ENCODE results near the gene NAA80.

The NAA80 gene

DNA sequence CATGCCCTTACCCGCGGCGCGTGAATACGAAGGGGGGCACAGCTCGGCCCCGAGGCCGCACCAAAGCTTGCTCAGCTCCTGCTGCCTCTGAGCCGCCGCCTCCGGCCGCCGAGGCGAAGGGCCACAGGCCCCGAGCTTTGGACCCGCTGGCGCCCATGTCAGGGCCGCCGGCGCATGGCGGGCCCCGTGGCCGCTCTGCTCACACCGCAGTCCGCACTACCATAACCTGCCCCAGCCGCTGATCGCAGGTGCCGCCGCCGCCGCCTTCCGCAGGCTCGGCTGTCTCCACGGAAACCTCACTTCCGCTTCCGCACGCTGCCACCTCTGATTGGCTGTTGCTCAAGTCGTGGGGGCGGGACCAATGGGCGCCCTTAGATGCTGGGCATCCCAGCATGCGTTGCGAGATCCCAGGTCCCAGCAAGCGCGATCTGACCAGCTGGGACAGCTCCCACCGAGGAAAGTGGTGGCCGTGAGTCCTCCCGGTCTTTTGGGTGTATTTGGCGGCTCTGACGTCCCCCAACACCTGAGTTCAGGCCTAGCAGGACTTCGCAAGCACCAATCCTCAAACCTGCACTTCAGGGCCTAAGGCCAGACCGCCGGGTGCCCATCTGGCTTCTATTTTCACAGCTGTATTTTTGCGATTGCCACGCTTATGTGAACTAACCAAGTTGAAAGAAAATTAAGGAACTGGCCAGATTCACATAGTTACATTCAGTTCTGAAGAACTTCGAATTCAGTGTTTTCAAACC lies 28.9 kb upstream of the NAA80 start, which contains the start of gene TUSC2:
TSS of gene TUSC2 (minus strand) at position 281 of the 749 bp plus-strand sequence. CDS start at position 157, 124 bp downstream.
- peak; percentile 97 for DNase-seq (ENCODE audit: low spot score)

DNA sequence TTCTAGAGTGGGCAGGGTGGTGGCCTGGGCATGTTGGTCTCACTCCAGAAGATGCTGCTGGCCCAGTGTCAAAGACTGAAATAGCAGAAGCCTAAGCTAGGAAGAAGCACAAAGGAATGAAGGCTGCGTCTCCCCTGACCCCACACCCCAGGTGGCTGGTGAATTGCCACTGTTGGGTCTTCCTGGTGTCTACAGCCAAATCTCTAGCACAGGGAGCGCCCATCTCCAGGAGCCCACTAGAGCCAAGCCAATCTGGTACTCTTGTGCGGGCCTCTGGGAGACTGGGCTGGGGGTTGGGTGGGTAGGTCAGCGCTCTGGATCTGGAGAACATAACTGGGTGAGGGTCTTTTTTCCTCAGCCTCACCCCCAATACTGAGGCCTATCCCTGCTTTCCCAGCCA lies 27.9 kb upstream of the NAA80 start:
- DNase-seq (ENCODE audit: low spot score): no peak

DNA sequence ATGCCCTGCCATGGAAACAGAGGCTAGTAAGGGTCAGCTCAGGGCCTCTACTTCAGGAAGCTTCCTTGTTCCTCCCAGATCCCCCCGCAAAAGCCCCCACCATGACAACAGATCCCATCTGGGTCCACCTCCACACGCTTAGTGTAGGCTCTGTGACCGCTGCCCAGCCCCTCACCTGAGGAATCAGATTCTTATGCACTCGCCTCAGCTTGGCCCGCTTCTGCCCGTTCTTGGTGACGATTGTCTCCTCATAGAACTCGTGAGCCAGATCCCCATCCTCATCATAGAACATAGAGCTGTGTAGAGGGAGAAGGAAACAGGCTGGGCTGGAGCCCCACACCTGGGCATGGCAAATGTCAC lies 27.0 kb upstream of the NAA80 start:
- no peak for DNase-seq (ENCODE audit: low spot score)

- DNase-seq (ENCODE audit: low spot score): no peak
These were observed 26.4 kb upstream of the NAA80 start for GRCh38 chr3:50325497-50326181.

- no peak for DNase-seq (ENCODE audit: low spot score)
These were observed 25.9 kb upstream of the NAA80 start for GRCh38 chr3:50325113-50325480.

DNA sequence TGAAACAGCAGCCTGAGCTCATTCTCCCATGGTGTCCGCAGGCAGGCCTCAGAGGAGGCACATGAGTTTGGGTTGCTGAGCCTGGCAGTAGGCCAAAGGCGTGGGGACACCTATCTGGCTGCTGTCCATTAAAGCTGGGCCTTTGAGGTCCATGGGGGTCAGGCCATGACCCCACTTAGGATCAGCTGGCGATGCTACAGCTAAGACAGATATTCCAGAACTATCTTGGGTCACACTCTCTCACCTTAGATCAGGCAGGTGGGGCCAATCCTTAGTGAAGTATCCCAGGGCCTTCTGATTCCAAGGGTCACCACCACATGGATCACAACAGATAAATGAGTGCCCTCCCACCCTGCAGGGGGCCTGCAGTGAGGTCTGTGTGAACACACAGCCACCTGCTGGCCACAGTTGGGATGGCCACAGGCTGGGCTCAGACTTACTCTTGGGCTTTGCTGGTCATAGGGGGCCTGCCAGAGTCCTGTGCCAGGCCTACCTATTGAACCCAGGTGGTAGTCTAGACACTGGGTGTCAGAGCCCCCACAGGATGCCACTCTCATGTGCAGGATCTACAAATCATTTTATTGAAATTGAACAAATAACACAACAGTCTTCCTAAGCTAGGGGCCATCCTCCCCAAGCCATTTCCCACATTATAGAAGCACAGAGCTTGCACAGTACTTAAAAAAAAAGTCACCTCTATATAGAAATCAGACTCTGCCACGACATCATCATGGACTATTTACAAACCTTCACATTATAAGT lies 25.3 kb upstream of the NAA80 start:
- DNase-seq (ENCODE audit: low spot score): peak; percentile 67

- DNase-seq (ENCODE audit: low spot score): no peak
These were observed 24.5 kb upstream of the NAA80 start for GRCh38 chr3:50323614-50324199.

DNA sequence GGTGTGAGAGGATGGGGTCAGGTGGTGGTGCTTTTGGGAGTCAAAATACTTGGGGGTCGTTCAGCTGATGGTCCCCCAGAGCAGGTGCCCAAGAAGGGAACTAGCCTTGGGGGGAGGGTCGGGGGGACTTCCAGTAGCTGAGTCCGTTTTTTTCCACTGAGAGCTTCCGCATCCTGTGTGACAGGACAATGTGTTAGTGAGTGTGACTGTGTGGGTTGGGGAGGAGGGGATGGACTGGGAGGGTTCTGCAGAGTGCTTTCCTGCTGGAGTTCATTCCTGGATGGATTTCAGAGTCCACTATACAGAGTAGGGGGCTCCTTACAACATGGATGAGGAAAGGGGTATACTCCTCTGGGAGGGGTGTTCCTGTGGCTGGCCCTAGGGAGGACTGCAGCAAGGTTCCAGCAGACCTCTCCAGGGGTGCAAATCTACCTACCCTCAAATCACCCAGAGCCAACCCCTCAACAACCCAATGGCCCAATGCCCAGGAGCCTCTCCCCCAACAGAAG lies 23.9 kb upstream of the NAA80 start:
- DNase-seq (ENCODE audit: low spot score): no peak

DNA sequence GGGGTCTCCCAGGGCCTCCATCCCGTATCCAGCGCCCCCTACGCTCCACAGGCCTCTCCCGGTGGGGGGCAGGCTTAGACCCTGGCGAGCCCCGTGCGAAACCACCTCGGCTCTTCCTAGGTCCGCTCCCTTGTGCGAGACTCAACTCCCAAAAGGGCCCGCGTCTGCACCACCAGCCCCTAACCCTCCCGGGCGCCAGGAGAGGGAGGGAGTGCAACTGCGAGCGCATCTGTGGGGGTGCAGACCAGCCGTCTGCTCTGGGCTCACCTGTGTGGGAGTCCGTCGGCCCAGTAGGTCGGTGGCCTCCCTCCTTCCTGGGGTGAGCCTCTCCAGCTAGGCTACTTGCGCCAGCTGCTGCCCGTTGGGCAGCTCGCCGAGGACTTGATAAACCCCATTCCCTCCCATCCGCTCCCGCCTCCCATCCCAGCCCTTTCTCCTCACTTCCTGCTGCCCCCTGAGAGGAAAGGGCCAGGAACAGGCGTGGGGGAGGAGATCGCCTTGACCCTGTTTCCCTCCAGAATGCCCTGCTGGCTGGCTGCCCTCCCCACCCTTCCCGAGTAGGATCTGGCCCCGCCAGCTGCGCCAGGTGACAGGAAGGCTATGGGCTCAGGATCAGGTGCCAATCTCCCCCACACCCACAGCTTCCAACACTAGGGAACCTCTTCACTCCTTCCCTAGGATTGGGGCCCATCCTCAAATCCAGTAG lies 23.3 kb upstream of the NAA80 start, which contains the start of gene HYAL2:
TSS of gene HYAL2 (minus strand) at position 360 of the 706 bp plus-strand sequence. CDS start 2,256 bp downstream, outside the sequence.
- no peak for DNase-seq (ENCODE audit: low spot score)

- DNase-seq (ENCODE audit: low spot score): no peak
These were observed 22.8 kb upstream of the NAA80 start for GRCh38 chr3:50322115-50322385.

DNA sequence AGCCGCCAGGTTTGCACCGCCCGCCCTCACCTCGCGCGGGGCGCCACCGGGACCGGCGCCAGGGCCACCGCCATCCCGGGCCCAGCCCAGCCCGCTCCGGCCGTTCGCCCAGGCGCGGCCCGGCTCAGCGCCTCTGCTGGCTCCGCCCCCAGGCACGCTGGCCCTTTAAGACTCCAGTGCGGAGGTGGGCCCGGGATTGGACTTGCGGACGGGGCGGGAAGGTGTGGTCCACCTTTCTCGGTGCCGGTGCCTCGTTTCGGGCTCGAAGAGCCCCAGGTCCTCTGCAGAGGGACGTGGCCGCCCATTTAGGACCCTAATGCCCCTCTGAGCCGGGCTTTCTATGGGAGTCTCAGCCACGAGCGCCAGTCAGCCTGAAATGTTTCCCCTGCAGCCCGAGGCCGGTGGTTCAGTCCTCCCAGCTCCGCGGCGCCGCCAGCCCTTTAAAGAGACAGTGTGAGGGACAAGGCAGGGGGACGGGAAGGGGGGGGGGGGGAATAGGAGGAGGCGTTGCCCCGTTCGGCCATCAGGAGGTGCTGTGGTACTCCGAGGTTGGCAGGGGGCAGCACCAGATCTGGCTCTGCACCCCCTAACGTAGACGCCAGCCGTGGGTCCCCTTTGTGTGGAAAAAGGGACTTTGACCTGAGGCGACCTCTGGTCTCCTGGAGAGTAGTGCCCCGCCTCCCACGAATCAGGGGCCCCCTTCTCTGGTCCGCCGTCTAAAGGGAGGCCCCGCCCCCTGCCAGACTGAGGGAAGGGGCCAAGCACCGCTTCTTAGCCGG lies 22.3 kb upstream of the NAA80 start:
- peak; percentile 90 for DNase-seq (ENCODE audit: low spot score)

- peak; percentile 57 for DNase-seq (ENCODE audit: low spot score)
These were observed 21.7 kb upstream of the NAA80 start for GRCh38 chr3:50320853-50321335.

DNA sequence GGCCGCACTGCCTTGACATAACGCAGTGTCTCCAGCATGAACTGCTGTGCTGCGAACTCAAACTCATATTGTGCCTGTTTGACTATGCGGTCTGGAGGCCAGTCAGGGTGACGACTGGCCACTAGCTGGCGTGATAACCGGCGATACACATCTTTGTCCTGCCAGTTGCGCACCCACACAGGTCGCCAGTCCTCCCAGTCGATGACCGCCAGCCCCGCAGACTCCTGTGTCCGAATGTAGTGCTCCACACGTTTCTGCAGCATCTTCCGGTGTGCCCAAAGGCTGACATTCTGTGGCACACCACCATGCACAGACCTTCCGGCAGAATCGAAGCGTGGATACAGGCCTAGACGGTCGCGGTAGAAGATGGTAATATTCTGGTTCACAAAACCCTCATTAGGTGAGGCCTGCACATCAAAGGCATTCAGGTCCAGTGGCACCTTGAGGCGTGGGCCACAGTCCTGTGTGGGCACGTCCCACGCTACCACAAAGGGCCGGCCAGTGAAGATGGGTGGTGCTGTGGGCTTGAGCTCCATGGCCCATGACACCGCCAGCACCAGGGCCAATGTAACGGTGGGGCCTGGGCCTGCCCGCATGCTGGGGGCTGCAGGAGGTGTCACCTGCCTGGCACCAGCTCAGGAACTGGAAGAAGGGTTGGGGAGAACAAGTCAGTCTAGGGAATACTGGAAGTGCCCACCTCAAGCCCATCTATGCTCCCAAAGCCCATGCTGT lies 20.9 kb upstream of the NAA80 start:
- DNase-seq (ENCODE audit: low spot score): no peak

GRCh38 chr3:50319181-50319893 lies 20.1 kb upstream of the NAA80 start:
- no peak for DNase-seq (ENCODE audit: low spot score)

- no peak for DNase-seq (ENCODE audit: low spot score)
These were observed 19.4 kb upstream of the NAA80 start for GRCh38 chr3:50318615-50319014.

DNA sequence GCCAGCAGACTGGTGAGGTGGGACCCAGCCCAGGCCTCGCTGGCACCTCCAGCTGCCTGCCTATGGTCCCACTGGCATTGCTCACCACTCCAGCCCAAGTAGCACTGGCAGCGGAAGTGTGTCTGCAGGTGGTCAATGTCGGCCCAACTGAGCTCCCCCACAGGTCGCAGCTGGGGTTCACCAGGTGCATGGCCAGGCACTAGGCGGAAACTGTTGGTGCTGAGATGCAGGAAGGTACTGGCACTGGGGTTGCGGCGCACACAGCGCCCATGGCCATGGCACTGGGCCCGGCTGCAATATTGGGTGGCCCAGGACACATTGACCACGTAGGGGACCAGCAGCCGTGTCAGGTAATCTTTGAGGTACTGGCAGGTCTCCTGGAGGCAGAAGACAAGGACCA lies 19.0 kb upstream of the NAA80 start:
- DNase-seq (ENCODE audit: low spot score): no peak

DNA sequence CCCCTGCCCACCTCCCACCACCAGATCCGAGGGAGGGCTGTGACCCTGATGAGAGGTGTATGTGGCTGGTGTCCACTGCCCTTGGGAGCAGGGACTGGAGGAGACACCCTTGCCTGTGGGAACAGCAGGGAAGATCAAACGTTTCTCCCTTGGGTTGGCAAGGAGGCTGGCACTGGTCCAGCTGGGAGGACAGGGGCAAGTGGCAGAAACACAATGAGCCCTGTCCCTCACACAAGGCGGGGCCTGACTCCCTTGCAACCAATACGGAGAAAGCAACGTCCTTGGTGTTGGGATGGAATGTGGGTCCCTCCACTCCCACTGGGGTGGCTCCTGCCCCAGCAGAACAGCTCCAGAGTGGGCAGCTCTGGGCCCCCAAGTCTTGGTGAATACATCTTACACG lies 18.1 kb upstream of the NAA80 start:
- DNase-seq (ENCODE audit: low spot score): peak; percentile 56

GRCh38 chr3:50316657-50317242 lies 17.5 kb upstream of the NAA80 start:
- DNase-seq (ENCODE audit: low spot score): peak; percentile 88

DNA sequence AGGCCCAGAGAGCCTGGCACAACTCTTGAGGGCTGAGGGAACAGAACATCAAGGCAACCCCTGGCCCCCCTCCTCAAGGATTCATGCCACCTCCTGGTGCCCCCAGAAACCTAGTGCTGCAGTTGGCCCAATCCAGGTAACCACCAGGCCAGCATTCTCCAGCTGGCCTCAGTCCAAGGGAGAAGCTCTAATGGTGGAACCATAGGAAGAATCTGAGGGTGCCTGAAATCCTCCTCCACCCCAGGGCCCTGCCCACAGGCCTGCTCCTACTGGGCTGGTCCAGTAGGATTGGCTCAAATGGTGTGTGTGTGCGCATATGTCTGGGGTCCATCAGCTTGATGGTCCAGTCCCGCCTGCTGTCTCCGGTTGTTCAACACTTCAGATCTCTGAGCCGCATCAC lies 15.6 kb upstream of the NAA80 start:
- DNase-seq (ENCODE audit: low spot score): no peak

All from LoVo (cell line).